DND-41 (cell line): ENCODE data around the gene HSD17B14.

Source experiments
- CTCF ChIP-seq: IDR thresholded peaks from 2 replicates; pipeline ENCODE4 v1.5.1; 2012; ENCODE audit warnings: borderline replicate concordance, low read length, moderate library complexity, mild to moderate bottlenecking; ENCODE audit not compliant: poor library complexity, severe bottlenecking; ENCODE audit errors: extremely low read depth
- EZH2 ChIP-seq: IDR thresholded peaks from 3 replicates; pipeline ENCODE4 v1.6.1; 2012; ENCODE audit warnings: borderline replicate concordance, low read depth, mild to moderate bottlenecking, moderate library complexity, low read length, inconsistent platforms; ENCODE audit not compliant: severe bottlenecking

- TF ChIP-seq CTCF, result no peak
- TF ChIP-seq EZH2, result no peak
Measured at GRCh38 chr19:48817585-48818124, 18.6 kb downstream of the HSD17B14 start.
